ENCODE measurements around the gene PCDHA10.

Gene PCDHA10

DNA sequence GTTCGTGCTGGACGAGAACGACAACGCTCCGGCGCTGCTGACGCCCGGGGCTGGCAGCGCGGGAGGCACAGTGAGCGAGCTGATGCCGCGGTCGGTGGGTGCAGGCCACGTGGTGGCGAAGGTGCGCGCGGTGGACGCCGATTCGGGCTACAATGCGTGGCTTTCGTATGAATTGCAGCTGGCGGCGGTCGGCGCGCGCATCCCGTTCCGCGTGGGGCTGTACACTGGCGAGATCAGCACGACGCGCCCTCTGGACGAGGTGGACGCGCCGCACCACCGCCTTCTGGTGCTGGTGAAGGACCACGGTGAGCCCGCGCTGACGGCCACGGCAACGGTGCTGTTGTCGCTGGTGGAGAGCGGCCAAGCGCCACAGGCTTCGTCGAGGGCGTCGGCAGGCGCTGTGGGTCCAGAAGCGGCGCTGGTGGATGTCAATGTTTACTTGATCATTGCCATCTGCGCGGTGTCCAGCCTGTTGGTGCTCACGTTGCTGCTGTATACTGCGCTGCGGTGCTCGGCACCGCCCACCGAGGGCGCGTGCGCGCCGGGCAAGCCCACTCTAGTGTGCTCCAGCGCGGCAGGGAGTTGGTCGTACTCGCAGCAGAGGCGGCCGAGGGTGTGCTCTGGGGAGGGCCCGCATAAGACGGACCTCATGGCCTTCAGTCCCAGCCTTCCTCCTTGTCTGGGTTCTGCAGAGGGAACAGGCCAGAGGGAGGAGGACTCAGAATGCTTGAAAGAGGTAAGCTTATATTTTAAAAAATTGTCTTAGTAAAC, 28.4 kb downstream of the PCDHA10 start:
- no peak for DNase-seq

- DNase-seq: no peak
Observed at GRCh38 chr5:140916325-140916724, 60.6 kb downstream of the PCDHA10 start.

All from midbrain (tissue), 1 donor.